Esophagus muscularis mucosa (tissue), 4 donors: ENCODE results near the gene YARS1. TPM values are rescaled to one million over a fixed set of nuclear protein-coding genes. Genes with fewer than 3 reads are reported as not detected.

ENCODE experiments used
- DNase-seq: peaks from one replicate; pipeline ENCODE4 v3.0.0-alpha.2; 2017; ENCODE audit errors: extremely low spot score
- H3K27ac ChIP-seq, 4 donors: fragments of 200-600 bp; sonication (generic); replicated peaks in 1 of 4; 1 replicate in 3 of 4; 2 replicates in 1 of 4; pipeline ENCODE4 v1.5.1; 2016 to 2019; ENCODE audit warnings: mild to moderate bottlenecking in 1 of 4
- H3K27me3 ChIP-seq, 4 donors: fragments of 200-600 bp; sonication (generic); one replicate each; pipeline versions ENCODE4 v1.5.1 to v1.6.0; 2016 to 2019
- H3K36me3 ChIP-seq, 4 donors: fragments of 200-600 bp; sonication (generic); one replicate each; pipeline ENCODE4 v1.5.1; 2016 to 2019
- H3K4me1 ChIP-seq, 4 donors: fragments of 200-600 bp; sonication (generic); one replicate each; pipeline ENCODE4 v1.5.1; 2016 to 2019
- H3K4me3 ChIP-seq, 4 donors: fragments of 200-600 bp; sonication (generic); 1 replicate in 2 of 4; 2 replicates in 2 of 4; pipeline ENCODE4 v1.5.1; 2016 to 2019; ENCODE audit warnings: mild to moderate bottlenecking in 4 of 4, moderate library complexity in 1 of 4
- H3K9me3 ChIP-seq, 4 donors: fragments of 200-600 bp; sonication (generic); 1 replicate in 3 of 4; 2 replicates in 1 of 4; pipeline ENCODE4 v1.5.1; 2016 to 2019
- EP300 ChIP-seq: sonication (generic); formaldehyde crosslinking; IDR thresholded peaks from one replicate; pipeline ENCODE4 v1.6.1; 2017; ENCODE audit warnings: antibody characterized with exemption
- POLR2A ChIP-seq: fragments of 450-650 bp; IDR thresholded peaks from one replicate; pipeline ENCODE4 v1.6.1; 2017; ENCODE audit warnings: antibody characterized with exemption, moderate library complexity, mild to moderate bottlenecking, low read depth
- POLR2AphosphoS5 ChIP-seq, 2 donors: sonication (generic); formaldehyde crosslinking; IDR thresholded peaks; one replicate each; pipeline ENCODE4 v1.6.1; 2017; ENCODE audit warnings: antibody characterized with exemption in 2 of 2
- WGBS: methylation state at CpG from one replicate; pipeline ENCODE4 v1.1.5; 2018; 5-methylcytosine and 5-hydroxymethylcytosine counted together
- intact Hi-C: fragments of 100-400 bp; cut with DNase I; formaldehyde crosslinking; loops from one replicate; pipeline ENCODE4 v1.15.1; 2023
- total RNA-seq, 4 donors: library from RNA; depleted of rRNA; stranded (reverse); fragments of >200 nt; gene quantifications; one replicate each; pipeline versions ENCODE4 v1.1.0 to v1.2.1, GENCODE V29; 2016
- TF ChIP-seq, protein P1 (sequence below), 3 experiments: fragments of 200-600 bp in 2 of 3; fragments of 450-650 bp in 1 of 3; sonication (generic) in 2 of 3; IDR thresholded peaks; one replicate each; pipeline ENCODE4 v1.5.1; 2017 to 2019; ENCODE audit warnings: antibody characterized with exemption in 3 of 3, mild to moderate bottlenecking in 2 of 3, moderate library complexity in 1 of 3

Gene YARS1
- total RNA-seq, 4 donors from 2014 or later = 34.1 to 55.7 (median 38.8) TPM

DNA sequence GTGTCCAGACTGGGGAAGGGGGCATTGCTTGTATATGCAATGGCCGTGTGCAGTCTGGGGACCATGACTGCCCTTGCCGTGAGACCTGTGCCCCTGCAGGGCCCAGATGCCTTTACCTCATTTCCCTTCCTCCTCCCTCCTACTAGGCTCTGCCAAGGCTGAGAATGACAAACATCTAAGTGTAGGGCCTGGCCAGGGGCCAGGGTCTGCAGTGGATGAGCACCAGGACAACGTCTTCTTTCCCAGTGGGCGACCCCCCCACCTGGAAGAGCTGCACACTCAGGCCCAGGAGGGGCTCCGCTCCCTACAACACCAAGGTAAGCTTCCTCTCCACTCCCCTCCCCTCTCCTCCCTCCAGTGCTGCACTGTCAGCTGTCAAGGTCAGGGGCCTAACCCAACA lies 49.5 kb downstream of the YARS1 start:
- Histone ChIP-seq H3K9me3 (no peaks in the 10 kb centered on the region), H3K27ac (peak overlapping the region; percentile 56 to 72 (median 63)), H3K27me3 (no peaks in the 10 kb centered on the region), H3K36me3 (peaks cover 0 to 40% (median 22%) of the 10 kb centered on the region in 4 donors), H3K4me1 (peaks cover 15 to 79% (median 56%) of the 10 kb centered on the region in 4 donors), H3K4me3 (no peak overlapping the region)
- intact Hi-C loops = no loop called here
- no peak for TF ChIP-seq EP300
- peak in 1 of 2 donors; percentile 12 for TF ChIP-seq POLR2AphosphoS5 (IDR thresholded peaks at IDR 0.05)
- no peak for DNase-seq
- WGBS = 28% methylated on average over 5 of the region's 5 CpGs

DNA sequence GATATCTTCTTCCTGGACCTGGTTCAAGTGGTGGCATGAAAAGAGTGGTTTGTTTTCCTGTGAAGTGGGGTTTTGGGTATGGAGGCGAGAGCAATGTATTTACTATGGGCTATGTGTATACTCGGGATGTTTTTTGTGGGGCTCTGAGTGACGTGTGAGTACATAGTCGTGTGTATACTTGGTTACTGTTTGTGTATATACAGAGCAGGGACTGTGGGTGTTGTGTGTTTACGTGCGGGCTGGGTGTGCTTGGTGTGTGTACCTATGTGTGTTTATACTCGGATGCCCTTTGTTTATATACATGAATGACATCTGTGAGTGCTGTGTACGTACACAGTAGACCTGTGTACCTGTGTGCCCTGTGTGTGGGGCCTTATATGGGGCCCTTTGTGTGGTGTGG lies 50.0 kb downstream of the YARS1 start:
- Histone ChIP-seq H3K9me3 (no peaks in the 10 kb centered on the region), H3K4me1 (peaks cover 15 to 79% (median 56%) of the 10 kb centered on the region in 4 donors), H3K27me3 (no peaks in the 10 kb centered on the region), H3K27ac (peak overlapping the region; percentile 56 to 72 (median 63)), H3K36me3 (peaks cover 0 to 37% (median 22%) of the 10 kb centered on the region in 4 donors), H3K4me3 (no peak overlapping the region)
- DNase-seq = no peak
- TF ChIP-seq, protein P1, sequence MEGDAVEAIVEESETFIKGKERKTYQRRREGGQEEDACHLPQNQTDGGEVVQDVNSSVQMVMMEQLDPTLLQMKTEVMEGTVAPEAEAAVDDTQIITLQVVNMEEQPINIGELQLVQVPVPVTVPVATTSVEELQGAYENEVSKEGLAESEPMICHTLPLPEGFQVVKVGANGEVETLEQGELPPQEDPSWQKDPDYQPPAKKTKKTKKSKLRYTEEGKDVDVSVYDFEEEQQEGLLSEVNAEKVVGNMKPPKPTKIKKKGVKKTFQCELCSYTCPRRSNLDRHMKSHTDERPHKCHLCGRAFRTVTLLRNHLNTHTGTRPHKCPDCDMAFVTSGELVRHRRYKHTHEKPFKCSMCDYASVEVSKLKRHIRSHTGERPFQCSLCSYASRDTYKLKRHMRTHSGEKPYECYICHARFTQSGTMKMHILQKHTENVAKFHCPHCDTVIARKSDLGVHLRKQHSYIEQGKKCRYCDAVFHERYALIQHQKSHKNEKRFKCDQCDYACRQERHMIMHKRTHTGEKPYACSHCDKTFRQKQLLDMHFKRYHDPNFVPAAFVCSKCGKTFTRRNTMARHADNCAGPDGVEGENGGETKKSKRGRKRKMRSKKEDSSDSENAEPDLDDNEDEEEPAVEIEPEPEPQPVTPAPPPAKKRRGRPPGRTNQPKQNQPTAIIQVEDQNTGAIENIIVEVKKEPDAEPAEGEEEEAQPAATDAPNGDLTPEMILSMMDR (IDR thresholded peaks at IDR 0.05) = no peak
- TF ChIP-seq POLR2AphosphoS5 (IDR thresholded peaks at IDR 0.05) (no peak), POLR2A (no peak), EP300 (no peak)
- 70% methylated on average over 8 of the region's 8 CpGs for WGBS
- intact Hi-C loops = no loop called here

DNA sequence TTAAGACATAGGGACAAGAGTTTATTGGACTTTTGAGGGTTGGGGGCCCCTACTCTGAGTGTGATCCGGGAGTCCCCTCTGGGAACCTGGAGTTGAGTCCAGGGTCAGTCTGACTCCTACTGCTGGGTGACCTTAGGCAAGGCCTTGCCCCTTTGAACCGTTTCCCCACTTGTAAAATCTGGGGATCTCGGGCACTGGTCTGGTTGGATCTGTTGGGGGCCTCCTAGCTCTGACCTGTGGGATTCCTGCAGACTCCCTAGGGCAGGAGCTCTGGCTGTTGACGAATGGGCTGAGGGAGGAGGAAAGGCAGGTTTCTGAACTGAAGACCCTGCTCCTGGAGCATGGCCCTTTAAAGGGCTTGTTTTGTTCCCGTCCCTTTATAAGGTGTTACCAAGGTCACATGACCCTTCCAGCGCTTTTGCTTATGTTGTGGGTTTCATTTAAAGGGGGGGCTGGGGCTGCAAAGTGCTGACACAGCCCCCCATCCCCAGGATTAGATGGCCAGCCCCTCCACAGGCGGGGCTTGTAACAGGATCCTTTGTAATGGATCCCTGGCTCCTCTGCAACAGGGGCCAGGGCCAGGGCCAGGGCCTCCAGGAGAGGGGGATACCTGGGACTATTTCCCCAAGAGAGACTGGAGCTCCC lies 50.7 kb downstream of the YARS1 start:
- 72% methylated on average over 5 of the region's 7 CpGs for WGBS

DNA sequence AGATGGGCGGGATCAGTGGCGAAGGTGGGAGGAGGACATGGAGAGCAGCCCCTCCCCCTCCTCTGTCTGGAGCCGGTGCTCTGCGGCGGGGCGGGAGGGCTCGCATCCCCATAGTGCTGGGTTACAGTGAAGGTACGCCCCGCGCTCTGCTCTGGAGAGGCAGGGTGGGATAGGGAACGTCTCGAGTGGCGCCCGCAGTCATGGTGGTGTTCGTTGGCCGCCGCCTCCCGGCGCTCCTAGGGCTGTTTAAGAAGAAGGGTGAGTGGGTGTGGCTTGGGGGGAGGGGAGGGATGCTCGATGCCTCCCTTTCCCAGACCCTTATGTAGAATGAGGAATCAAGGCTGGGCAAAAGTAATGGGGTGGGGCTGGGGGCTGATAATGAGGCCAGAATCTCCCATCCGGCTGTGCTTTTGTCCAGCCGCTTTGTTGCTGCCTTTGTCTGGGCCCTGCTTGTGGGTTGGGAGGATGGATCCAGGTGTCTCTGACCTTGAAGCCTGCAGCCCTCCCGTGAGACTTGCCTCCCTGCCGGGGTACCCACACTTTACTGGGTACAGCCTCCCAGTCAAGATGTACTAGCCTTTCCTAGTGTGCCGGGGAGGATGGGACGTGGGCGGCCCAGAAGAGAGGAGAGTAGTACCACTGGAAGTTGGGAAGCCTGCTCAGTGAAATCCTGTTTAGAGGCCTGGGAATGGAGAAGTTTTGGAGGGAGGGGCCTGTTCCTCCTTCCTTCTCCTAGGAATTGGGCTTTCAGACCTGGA lies 51.4 kb downstream of the YARS1 start:
- no peak for DNase-seq
- peaks cover 26 to 87% (median 69%) of the 10 kb centered on the region in 4 donors for H3K4me1 ChIP-seq
- WGBS = 58% methylated on average over 10 of the region's 27 CpGs
- H3K36me3 ChIP-seq = peaks cover 0 to 33% (median 17%) of the 10 kb centered on the region in 4 donors
- no peaks in the 10 kb centered on the region for H3K9me3 ChIP-seq
- H3K27me3 ChIP-seq = no peaks in the 10 kb centered on the region
- intact Hi-C loops = no loop called here
- H3K27ac ChIP-seq = peak overlapping the region; percentile 56 to 72 (median 63)
- H3K4me3 ChIP-seq = peak overlapping the region in 1 of 4 donors; percentile 8
- TF ChIP-seq, protein P1 (IDR thresholded peaks at IDR 0.05) = no peak
- TF ChIP-seq POLR2A (no peak), EP300 (no peak)

More for the DNA sequence above, 50.7 kb downstream of the YARS1 start:
- H3K27ac ChIP-seq = peak overlapping the region; percentile 56 to 72 (median 63)
- H3K4me3 ChIP-seq = no peak overlapping the region
- no peak for TF ChIP-seq POLR2A
- TF ChIP-seq EP300 = no peak
- no peak for TF ChIP-seq POLR2AphosphoS5 (IDR thresholded peaks at IDR 0.05)
- TF ChIP-seq, protein P1 (IDR thresholded peaks at IDR 0.05) = no peak
- no peaks in the 10 kb centered on the region for H3K9me3 ChIP-seq
- DNase-seq = no peak
- intact Hi-C loops = no loop called here
- H3K36me3 ChIP-seq = peaks cover 0 to 34% (median 19%) of the 10 kb centered on the region in 4 donors
- H3K27me3 ChIP-seq = no peaks in the 10 kb centered on the region
- H3K4me1 ChIP-seq = peaks cover 19 to 80% (median 62%) of the 10 kb centered on the region in 4 donors

DNA sequence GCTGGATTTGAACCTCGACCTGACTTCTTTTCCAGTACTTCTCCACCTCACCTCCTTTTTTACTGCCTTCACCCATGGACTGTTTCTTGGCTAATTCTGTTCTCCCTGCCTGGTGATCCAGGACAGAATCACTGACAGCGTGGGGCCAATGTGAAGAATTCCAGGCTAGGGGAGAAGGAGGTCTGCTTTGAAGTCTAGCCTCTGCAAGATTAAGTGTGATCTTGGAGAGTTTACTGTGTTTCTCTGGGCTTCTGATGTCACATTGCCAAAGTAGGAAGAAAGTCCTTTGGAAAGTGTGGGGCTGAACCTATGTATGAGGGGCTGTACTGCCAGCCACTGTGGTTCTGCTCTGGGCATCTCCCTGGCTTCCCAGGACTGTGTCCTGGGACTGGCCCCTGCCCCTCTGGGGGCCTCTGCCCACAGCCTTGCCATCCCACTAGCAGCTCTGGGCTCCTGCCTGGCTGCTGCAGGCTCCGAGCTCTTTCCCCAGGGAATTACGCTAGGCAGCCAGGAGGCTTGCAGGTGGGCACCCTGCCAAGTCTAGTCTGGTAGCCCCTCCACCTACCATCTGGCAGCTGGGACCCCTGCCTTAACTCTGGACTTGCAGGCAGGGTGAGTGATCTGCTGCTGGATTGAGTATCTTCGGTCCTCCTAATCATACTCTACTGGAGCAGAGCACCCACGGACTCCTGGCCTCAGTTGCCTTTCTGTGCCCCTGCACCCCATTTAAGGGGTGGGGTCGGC lies 52.2 kb downstream of the YARS1 start:
- TF ChIP-seq, protein P1 (IDR thresholded peaks at IDR 0.05) = no peak
- TF ChIP-seq EP300 (no peak), POLR2A (no peak), POLR2AphosphoS5 (IDR thresholded peaks at IDR 0.05) (no peak)
- DNase-seq = no peak
- Histone ChIP-seq H3K27me3 (no peaks in the 10 kb centered on the region), H3K4me3 (peak overlapping the region in 1 of 4 donors; percentile 8), H3K4me1 (peaks cover 30 to 94% (median 76%) of the 10 kb centered on the region in 4 donors), H3K27ac (peak overlapping the region; percentile 56 to 72 (median 63)), H3K9me3 (no peaks in the 10 kb centered on the region), H3K36me3 (peaks cover 0 to 25% (median 9%) of the 10 kb centered on the region in 4 donors)
- 52% methylated on average over 7 of the region's 7 CpGs for WGBS
- intact Hi-C loops = no loop called here
